Activated naive CD4-positive, alpha-beta T cell (primary cell): ENCODE results near the gene NEDD4L.
"Not testable (repeated sequence)": the region's sequence is repeated elsewhere in the genome, so short reads cannot be mapped to it uniquely, and the experiment has no call there.

Source experiments
- DNase-seq, 4 experiments: peaks; one replicate each; lab custom pipeline; 2025; lab: John Stamatoyannopoulos, UW

Gene NEDD4L

DNA sequence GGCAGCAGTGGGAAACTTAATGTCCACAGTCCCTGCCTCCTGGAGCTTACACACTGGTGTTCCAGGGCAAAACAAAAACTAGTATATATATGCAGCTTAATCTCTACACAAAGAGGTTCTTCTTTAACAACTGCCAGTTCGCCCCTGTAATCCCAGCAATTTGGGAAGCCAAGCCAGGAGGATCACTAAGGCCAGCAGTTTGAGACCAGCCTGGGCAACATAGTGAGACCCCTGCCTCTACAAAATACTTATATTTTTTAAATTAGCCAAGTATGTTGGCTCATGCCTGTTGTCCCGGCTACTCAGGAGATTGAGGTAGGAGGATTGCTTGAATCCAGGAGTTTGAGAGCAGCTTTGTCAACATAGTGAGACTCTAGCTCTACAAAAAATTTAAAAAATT, 17.2 kb upstream of the NEDD4L start:
- no peak for DNase-seq

GRCh38 chr18:58027341-58027740, 16.7 kb upstream of the NEDD4L start:
- no peak for DNase-seq

GRCh38 chr18:58028109-58028784, 15.8 kb upstream of the NEDD4L start:
- DNase-seq, result no peak

GRCh38 chr18:58032233-58032632, 11.8 kb upstream of the NEDD4L start:
- no peak for DNase-seq

- no peak for DNase-seq
Observed at GRCh38 chr18:58033216-58033615, 10.8 kb upstream of the NEDD4L start.

- no peak for DNase-seq
Observed at GRCh38 chr18:58034370-58034769, 9.7 kb upstream of the NEDD4L start.

DNA sequence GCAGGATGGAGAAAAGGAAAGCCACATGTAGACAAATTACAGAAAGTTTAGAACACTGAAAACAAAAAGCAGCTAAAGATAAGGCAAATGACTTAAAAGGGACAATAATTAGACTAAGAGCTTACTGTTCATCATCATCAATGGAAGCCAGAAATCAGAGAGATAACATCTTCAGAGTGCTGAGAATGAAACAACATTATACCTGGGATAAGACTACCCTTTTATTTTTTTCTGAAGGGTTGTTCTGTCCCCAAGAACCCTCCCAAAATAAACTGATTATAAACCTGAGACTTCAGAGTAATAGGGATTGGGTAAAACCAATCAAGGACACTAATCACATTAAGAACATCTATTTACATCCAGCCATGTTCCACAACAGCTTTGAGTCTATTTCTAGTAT, 6.9 kb upstream of the NEDD4L start:
- no peak for DNase-seq

DNA sequence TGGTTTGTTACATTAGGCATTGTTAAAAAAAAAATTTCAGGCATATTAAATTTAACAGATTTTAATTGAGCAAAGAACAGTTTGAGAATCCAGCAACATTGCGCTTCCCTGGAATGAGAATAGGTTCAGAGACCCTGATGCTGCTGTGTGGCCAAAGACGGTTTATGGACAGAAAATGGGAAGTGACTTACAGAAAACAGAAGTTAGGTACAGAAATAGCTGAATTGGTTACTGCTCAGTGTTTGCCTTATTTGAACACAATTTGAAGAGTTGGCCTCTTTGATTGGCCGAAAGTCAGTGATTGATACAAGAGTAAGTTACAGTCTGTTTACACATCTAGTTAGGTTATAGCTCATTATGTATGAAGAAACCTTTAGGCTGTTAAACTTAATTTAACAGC, 6.0 kb upstream of the NEDD4L start:
- DNase-seq, result no peak

GRCh38 chr18:58041633-58042032, 2.4 kb upstream of the NEDD4L start:
- no peak for DNase-seq

DNA sequence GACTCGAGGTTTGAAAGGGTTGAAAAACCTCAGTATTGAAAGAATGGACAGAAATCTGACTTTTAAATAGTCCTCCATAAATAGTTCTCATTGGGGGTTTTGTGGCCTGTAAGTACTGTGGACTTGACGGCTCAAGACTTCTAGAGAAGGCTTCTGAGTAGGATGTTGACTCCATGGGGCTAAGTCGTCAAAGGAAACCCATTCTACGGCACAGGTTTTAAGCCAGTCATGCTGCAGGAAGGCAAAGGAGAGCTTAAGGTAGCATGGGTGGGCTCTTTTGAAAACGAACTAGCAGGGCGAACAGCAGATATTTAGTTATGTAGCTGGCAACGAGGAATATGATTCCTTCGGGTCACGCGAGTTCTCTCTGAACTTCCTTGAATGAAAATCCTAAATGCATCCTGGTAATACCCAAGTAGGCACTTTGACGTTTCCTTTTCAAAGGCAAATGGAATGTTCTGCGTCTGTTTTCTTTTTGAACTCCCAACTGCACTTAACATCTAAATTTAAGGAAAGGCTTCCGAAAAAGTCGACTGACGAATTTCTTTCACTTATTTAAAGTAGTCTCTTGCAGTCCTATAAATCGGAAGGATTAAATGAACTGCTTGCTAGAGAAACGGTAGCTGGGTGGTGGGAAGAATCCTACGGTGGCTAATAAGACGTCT, 1.1 kb upstream of the NEDD4L start:
- no peak for DNase-seq

DNA sequence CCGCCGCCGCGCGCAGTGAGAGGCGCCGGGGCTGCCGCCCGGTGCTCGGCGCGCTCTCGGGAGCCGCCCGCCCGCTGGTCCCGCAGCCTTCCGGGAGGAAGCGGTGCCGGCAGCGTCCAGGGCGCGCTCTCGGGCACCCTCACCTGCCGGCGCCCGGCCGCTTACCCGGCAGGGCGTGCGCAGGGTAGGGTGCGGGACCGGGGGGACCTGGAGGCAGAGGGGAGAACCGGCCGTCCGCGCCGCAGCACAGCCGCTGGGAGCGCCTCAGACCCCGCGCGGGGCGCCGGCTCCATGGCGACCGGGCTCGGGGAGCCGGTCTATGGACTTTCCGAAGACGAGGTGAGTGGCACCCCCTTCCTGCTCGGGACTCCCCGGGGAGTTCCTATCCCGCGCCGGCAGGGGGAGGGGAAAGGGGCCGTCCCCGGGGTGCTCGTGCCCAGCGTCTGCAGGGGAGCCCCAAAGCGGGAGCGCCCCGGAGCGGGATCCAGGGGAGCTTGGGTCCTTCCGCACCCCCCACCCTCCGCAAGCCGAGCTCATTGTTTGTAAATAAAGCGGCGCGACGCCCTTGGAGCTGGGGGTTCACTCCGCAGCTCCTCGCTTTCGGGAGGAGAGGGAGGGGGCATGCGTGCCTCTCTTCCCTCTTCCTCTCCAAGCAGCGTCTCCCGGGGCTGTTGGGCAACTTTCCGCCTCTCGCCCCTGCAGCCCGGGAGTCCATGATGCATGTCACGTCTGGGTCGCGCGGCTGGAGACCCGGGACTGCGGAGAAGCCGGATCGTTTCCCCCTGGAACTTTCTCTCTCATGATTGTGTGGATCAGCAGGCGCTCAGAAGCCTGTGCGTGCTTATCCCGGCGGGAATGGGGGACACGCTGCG, 580 bp downstream of the NEDD4L start:
- DNase-seq, result peak; percentile 4 to 25 (median 6)

GRCh38 chr18:58045242-58046092, 1.4 kb downstream of the NEDD4L start:
- peak in 3 of 4 experiments; percentile 1 to 11 (median 2) for DNase-seq

DNA sequence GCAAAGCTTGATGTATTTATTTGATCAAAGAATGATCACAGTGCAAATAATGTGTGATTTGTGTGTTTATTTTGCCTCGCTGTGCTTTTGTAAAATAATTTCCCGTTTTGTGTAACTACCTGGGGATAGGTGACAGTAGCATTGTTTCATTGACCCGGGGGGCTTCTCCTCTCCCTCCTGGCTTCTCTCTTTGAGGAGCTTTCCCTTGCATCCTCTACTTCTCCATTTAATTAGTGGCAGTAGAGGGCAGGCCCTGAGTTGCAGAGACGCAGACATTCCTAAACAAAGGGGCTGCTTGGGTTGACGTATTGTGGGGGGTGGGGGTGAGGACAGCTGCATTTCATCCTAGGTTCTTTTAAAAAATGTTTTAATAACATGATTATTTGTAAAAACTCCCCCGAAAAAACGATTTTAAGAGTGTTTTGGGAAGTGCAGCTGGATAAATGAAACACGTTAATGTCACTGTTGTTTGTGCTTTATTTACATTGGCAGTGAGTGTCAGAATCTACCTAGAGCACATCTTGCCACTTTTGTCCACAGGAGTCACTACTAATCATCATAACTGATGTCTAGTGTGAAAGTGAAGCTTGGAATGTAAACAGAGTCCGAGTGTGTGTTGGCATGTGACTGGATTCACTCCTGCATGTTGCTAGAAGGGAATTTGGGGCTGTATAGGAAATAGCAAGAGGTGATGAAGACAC, 2.2 kb downstream of the NEDD4L start:
- DNase-seq, result no peak

- no peak for DNase-seq
Observed at GRCh38 chr18:58046794-58047555, 2.9 kb downstream of the NEDD4L start.

DNA sequence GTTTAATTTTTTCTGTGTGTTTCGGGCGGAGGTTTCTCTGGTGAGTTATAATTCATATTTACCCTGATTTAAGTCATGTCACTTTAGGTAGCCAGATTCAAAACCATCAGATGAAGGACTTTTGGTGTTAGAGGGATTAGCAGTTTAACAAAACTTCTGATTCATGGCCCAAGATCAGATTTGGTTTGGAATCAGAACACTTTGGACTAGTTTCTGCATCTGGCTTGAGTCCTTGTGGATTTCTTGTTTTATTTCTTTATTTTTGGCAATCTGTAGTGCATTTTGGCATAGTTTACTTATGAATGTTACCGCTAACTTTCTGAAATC, 3.5 kb downstream of the NEDD4L start:
- no peak for DNase-seq

- DNase-seq, result no peak
Observed at GRCh38 chr18:58048081-58048642, 4.1 kb downstream of the NEDD4L start.

DNA sequence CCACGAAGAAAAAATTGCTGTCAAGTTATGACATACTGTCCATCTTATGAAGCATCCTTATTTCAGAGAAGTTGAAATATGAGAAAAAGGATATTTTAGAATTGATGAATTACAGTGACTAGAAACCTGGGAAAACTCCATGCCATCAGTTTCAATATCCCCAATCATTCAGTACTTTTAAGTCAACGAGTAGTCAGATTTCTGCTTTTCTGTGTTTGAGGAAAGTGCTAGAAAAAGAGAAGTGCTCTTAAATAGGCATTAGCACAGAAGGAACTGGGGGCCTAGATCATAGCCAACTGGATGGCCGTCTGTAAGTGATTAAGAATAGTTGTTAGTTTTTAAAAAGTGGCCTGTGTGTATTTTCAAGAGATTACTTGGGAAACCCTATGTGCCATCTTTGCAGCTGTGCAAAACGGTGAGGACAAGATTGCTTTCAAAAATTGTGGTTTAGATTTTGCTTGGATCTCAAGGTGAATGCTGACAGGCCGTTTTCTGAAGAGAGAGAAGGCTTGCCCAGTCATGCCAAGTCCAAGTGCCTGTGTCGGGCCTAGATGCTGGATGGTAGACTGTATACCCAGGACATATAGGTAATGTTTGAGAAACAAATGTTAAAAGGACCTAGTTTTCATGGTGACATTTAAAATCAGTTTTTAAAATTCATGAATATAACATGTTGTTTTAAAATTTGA, 5.1 kb downstream of the NEDD4L start:
- no peak for DNase-seq

DNA sequence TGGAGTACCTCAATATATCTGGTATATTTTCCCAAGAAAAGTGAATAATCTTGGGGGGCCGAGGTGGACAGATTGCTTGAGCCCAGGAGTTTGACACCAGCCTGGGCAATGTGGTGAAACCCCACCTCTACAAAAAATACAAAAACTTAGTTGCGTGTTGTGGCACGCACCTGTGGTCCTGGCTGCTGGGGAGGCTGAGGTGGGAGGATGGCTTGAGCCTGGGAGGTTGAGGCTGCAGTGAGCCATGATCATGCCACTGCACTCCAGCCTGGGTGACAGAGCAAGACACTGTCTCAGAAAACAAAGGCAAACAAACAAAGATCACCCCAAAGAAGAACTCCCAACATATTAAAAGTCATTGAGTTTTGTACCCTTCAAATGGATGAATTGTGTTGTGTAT, 6.9 kb downstream of the NEDD4L start:
- not testable (repeated sequence) for DNase-seq

- DNase-seq, result no peak
Observed at GRCh38 chr18:58051765-58052460, 7.9 kb downstream of the NEDD4L start.
